ENCODE data around the gene AXDND1. TPM values are rescaled to one million over a fixed set of nuclear protein-coding genes. Genes with fewer than 3 reads are reported as not detected.
A peak's percentile ranks its signal among the peaks of the same experiment; 100 is the strongest.

The AXDND1 gene
- total RNA-seq, 4 donors from 2014 or later: not detected

DNA sequence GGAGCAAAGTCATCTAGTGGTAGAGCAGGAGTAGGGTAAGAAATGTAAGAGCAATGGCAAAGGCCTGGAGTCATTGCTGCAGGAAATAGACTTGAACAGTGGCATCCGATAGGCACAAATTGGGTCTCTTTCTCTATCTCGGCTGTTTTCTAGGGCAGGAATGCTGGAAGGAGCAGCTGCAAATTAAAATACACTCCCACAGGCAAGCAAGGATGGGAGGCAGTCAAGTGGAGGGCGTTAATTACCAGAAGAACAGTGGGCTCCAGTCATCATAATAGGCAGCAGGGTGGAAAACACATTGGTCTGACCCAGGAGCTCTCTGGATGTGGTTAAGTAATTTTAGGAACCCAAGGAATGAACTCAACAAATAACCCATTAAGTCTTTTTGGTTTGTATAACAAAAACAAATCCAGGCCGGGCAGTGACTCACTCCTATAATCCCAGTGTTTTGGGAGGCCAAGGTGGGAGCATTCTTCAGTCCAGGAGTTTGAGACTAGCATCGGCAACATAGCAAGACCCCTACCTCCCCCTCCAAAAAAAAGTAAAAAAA lies 218.1 kb downstream of the AXDND1 start:
- Histone ChIP-seq H3K27me3 (peaks cover 0 to 17% (median 6%) of the 10 kb centered on the region in 3 donors), H3K9me3 (no peaks in the 10 kb centered on the region), H3K4me1 (no peaks in the 10 kb centered on the region), H3K36me3 (no peaks in the 10 kb centered on the region), H3K27ac (no peak overlapping the region), H3K4me3 (no peak overlapping the region)
- in situ Hi-C loops (cut with MboI; ENCODE audit: low sequenced_read_pairs in 4 of 4): no loop called here
- DNase-seq (no peak), ATAC-seq (no peak)
- intact Hi-C loops (cut with DNase I; ENCODE audit: low total_unique reads): no loop called here
- TF ChIP-seq POLR2A (IDR thresholded peaks at IDR 0.05) (no peak), CTCF (IDR thresholded peaks at IDR 0.05 in 4 of 5, conservative IDR thresholded peaks at IDR 0.05 in 1 of 5) (no peak)

GRCh38 chr1:179586107-179586823 lies 220.5 kb downstream of the AXDND1 start:
- Histone ChIP-seq H3K4me1 (no peaks in the 10 kb centered on the region), H3K27me3 (peaks cover 2 to 22% (median 7%) of the 10 kb centered on the region in 3 donors), H3K4me3 (peak overlapping the region; percentile 30 to 52 (median 40)), H3K9me3 (no peaks in the 10 kb centered on the region), H3K27ac (peak overlapping the region in 2 of 4 donors; percentile 58 to 69), H3K36me3 (no peaks in the 10 kb centered on the region)
- DNase-seq (peak in 1 of 2 donors; percentile 30), ATAC-seq (peak; percentile 58 to 61)
- TF ChIP-seq CTCF (IDR thresholded peaks at IDR 0.05 in 4 of 5, conservative IDR thresholded peaks at IDR 0.05 in 1 of 5) (peak in 1 of 5 experiments; percentile 19), POLR2A (IDR thresholded peaks at IDR 0.05) (no peak)
- intact Hi-C loops (cut with DNase I; ENCODE audit: low total_unique reads) (no loop called here), in situ Hi-C loops (cut with MboI; ENCODE audit: low sequenced_read_pairs in 4 of 4) (no loop called here)

DNA sequence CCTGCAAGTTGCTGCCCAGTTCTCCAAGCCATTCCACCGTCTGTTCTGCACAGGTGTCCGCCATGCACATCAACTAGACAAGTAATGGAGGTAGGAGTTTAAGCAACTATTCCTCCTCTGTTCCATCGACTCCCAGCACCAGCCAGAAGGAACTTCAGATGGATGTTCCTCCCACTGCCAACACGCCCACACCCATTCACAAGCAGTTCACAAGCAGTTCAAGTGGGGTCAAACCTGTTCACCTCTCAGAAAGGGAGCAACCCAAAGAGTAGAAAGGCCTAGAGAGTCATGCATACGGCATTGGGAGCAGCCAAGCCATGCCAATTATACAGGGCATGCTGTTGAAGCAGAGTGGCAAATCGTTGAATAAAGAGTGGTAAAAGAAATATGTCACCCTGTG lies 221.6 kb downstream of the AXDND1 start:
- in situ Hi-C loops (cut with MboI; ENCODE audit: low sequenced_read_pairs in 4 of 4): no loop called here
- Histone ChIP-seq H3K4me3 (no peak overlapping the region), H3K9me3 (no peaks in the 10 kb centered on the region), H3K36me3 (no peaks in the 10 kb centered on the region), H3K27ac (no peak overlapping the region), H3K4me1 (no peaks in the 10 kb centered on the region), H3K27me3 (peaks cover 11 to 33% (median 17%) of the 10 kb centered on the region in 3 donors)
- ATAC-seq (no peak), DNase-seq (no peak)
- intact Hi-C loops (cut with DNase I; ENCODE audit: low total_unique reads): no loop called here
- no peak for TF ChIP-seq CTCF (IDR thresholded peaks at IDR 0.05 in 4 of 5, conservative IDR thresholded peaks at IDR 0.05 in 1 of 5)
- TF ChIP-seq POLR2A (IDR thresholded peaks at IDR 0.05): no peak

DNA sequence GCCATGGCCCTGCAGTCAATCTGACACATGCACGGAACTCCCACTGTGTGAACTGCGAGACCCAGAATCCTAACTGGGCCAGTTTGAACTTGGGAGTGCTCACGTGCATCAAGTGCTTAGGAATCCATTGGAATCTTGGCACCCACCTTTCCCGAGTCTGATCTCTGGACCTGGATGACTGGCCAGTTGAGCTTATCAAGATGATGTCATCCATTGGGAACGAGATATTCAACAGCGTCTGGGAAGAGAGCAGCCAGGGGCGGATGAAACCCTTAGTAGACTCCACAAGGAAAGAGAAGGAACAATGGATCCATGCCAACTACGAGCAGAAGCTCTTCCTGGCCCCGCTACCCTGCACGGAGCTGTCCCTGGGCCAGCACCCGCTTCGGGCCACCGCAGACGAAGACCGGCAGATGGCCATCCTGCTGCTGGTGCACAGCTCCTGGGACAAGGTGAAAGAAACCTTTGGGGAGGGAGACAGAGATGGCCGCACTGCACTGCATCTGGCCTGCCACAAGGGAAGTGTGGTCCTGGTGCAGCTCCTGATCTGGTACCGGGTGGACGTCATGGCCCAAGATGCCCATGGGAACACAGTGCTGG lies 222.8 kb downstream of the AXDND1 start:
- TF ChIP-seq CTCF (IDR thresholded peaks at IDR 0.05 in 4 of 5, conservative IDR thresholded peaks at IDR 0.05 in 1 of 5) (no peak), POLR2A (IDR thresholded peaks at IDR 0.05) (no peak)
- Histone ChIP-seq H3K4me1 (no peaks in the 10 kb centered on the region), H3K36me3 (no peaks in the 10 kb centered on the region), H3K4me3 (no peak overlapping the region), H3K27ac (no peak overlapping the region), H3K27me3 (peaks cover 14 to 37% (median 17%) of the 10 kb centered on the region in 3 donors), H3K9me3 (no peaks in the 10 kb centered on the region)
- DNase-seq (no peak), ATAC-seq (no peak)
- intact Hi-C loops (cut with DNase I; ENCODE audit: low total_unique reads) (no loop called here), in situ Hi-C loops (cut with MboI; ENCODE audit: low sequenced_read_pairs in 4 of 4) (no loop called here)

All from gastrocnemius medialis (tissue), 4 donors.